Amniotic stem cell (primary cell): Measurements from ENCODE around the gene CREB5.

Experiments
- DNase-seq: peaks from one replicate; lab custom pipeline; 2025; lab: John Stamatoyannopoulos, UW

CREB5 gene

DNA sequence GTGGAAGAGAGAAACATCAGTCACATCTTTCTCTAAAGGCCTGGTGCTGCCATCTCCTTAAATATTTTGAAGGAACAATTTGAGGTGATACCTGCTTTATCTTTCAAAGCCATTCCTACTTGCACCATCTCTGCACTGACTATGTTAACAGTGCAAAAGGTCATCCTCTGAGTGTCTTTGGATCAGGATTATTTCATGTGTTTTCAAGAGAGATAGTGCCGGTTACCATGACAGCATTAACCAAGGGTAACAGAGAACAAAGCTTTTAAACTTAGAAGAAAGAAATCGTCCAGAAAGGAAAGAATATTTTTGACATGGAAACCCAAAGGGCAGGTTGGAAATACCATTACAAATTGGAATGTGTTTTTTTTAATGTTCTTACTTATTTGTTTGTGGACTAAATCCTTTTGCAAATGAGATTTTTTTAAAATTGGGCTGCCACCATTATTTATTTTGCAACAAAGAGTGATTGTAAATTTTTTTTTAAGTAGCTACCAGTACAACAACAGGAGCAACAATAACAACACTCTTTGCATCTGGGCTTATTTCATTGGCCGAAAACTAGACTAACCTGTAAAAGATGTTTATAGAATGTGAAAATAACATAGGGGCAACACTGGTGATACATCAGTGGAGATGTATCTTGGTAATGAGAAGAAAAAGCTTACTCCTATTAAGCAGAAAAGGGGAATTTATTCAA is 234.2 kb downstream of the CREB5 start:
- no peak for DNase-seq

GRCh38 chr7:28647076-28647421 is 234.7 kb downstream of the CREB5 start:
- no peak for DNase-seq

GRCh38 chr7:28649189-28649588 is 236.9 kb downstream of the CREB5 start:
- DNase-seq, result no peak

GRCh38 chr7:28649811-28650210 is 237.5 kb downstream of the CREB5 start:
- DNase-seq, result no peak

DNA sequence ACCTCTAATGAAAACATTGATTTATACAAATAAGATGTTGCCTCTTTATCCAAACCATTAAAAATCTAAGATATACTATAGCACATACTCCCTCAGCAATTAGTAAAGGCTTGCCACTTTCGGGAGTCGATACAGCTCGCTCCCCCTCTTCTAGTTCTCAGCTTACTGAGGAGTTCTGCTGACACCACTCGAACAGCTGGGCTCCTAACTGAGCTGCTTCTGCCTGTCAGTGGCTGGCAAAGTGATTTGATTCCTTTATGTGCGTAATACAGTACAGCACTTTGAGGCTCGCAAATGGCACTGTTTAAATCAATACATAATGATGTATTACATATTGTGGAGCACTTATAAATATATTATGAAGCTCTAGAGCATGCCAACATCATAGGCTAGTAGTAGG is 241.8 kb downstream of the CREB5 start:
- no peak for DNase-seq

- no peak for DNase-seq
These were observed 244.2 kb downstream of the CREB5 start for GRCh38 chr7:28656529-28656928.

- no peak for DNase-seq
These were observed 246.1 kb downstream of the CREB5 start for GRCh38 chr7:28658381-28658780.

GRCh38 chr7:28660132-28660531 is 247.8 kb downstream of the CREB5 start:
- DNase-seq, result no peak

- no peak for DNase-seq
These were observed 249.7 kb downstream of the CREB5 start for GRCh38 chr7:28661826-28662595.

DNA sequence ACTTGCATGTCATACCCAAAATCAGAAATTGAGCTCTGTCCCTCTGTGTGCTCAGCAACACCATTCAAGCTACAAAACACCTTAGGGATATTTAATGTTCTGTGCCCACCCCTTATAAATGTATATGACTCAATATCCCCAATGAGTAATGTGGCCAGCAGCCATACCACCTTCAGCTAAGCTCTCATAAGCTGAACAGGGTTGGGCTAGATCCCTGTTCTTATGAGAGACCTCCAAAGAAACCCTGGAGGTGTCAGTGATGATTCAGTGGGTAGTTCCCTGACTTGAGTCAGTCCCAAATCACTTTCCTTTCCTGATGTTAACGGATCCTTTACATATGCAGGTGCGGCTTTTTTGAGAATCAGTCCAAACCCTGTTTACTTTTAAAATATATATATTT is 253.8 kb downstream of the CREB5 start:
- no peak for DNase-seq

DNA sequence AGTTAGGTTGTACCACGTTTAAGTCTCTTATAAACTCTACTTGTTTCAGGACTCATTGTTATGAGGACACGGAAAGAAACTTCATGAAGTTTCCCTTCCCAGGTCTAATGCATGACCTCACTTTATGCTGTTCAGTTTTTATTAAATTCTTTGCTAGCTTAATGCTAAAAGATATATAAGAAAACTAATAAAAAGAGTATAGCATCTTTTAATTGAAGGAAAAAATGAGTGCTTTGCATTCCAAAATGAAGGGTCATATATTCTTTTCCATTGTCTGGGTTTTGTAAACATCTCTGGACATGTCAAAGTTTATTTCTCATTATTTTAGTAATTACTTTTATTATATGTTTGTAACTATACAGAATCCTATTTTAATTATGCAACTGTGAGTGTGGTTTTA is 255.8 kb downstream of the CREB5 start:
- DNase-seq, result no peak

DNA sequence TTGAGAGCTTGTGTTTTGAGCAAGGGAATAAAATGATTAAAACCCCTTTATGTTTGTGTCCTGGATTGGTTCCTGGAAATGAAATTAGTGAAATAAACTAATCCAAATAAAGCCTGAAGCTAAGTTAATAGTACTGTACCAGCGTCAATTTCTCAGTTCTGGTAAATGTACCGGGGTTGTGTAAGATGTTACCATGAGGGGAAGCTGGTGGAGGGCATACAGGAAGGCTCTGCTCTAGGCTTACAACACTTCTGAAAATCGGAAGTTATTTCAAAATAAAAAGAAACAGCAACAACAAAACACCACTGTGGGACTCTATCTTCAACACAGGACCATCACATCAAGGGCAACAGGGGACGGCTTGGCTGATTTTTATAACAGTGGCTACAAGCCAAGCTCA is 257.0 kb downstream of the CREB5 start:
- DNase-seq, result no peak

DNA sequence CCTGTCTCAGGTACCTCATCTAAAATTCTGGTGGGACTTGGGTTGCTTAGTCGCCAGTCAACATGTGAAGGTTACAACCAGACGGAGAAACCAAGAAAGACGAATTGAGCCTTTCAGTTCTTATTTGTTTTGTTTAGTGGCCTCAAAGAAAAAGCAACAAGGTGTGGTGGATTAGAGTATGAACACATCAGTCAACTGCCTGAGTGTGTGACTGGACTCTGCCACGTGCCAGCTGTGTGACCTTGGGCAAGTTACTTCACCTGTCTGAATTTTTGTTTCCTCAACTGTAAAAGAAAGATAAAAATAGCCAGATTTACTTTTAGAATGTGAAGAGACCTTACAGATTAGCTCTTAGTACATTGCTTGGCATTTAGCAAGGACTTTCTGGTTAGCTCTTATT is 259.2 kb downstream of the CREB5 start:
- no peak for DNase-seq

- DNase-seq, result no peak
These were observed 260.1 kb downstream of the CREB5 start for GRCh38 chr7:28672397-28672797.

GRCh38 chr7:28674359-28674782 is 262.1 kb downstream of the CREB5 start:
- no peak for DNase-seq

DNA sequence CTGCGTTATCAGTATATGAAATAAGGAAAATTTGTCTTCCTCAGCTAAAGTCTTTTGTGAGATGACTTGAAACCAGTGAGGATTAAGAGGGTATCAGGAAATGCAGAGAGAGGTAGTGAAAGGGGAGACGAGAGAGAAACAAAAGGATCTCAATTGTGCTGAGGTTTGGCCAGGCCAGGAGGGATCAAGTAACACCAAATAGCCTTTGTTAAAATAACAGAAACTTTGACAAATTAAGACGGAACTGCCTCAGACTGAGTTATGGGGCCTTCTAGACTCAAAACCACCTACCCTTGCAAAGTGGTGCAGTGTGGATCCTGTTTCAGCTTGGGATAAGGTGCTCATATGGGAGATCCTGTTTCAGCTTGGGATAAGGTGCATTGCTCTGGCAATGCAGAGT is 263.1 kb downstream of the CREB5 start:
- no peak for DNase-seq

DNA sequence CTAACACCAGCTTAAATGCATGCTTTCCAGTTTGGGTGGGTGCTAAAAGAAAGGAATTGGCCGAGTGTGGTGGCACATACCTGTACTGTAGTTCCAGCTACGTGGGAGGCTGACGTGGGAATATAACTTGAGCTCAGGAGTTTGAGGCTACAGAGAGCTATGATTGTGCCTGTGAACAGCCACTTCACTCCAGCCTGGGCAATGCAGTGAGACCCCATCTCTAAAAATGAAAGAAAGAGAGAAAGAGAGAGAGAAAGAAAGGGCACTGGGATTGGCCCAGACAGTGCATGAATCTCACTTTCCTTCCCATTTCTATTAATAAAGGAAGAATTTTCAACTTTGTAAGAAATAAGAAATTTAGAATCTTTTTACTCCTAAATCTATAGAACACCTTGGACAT is 265.4 kb downstream of the CREB5 start:
- no peak for DNase-seq

GRCh38 chr7:28678431-28678965 is 266.2 kb downstream of the CREB5 start:
- no peak for DNase-seq

GRCh38 chr7:28681693-28682310 is 269.5 kb downstream of the CREB5 start:
- DNase-seq, result no peak

- no peak for DNase-seq
These were observed 270.5 kb downstream of the CREB5 start for GRCh38 chr7:28682801-28683200.

GRCh38 chr7:28684650-28685241 is 272.4 kb downstream of the CREB5 start:
- DNase-seq, result no peak

DNA sequence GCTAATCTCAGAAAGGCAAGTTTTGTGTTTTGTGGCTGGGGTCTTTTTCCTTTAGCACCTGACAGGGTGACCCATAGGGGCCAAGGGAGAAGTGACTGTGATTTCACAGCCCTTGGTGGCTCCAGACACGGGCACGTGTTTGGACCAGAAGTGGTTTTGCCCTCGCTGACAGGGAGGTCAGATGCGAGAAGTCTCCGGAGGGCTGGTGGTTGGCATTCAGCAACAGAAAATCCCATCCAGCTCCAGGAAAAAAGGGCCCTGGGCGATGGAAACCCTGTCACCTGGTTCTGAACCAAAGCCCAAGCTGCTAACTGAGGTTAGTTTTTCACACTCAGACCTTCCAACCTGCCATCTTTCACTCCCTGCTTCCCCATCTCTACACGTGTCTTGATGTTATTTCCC is 272.9 kb downstream of the CREB5 start:
- no peak for DNase-seq
